NCI-H526 treated with DMSO at 0.1 percent for 48 hours (cell line): Measurements from ENCODE around the gene RNF34.

Experiments
- DNase-seq: peaks from one replicate; lab custom pipeline; 2025; lab: John Stamatoyannopoulos, UW

The RNF34 gene

DNA sequence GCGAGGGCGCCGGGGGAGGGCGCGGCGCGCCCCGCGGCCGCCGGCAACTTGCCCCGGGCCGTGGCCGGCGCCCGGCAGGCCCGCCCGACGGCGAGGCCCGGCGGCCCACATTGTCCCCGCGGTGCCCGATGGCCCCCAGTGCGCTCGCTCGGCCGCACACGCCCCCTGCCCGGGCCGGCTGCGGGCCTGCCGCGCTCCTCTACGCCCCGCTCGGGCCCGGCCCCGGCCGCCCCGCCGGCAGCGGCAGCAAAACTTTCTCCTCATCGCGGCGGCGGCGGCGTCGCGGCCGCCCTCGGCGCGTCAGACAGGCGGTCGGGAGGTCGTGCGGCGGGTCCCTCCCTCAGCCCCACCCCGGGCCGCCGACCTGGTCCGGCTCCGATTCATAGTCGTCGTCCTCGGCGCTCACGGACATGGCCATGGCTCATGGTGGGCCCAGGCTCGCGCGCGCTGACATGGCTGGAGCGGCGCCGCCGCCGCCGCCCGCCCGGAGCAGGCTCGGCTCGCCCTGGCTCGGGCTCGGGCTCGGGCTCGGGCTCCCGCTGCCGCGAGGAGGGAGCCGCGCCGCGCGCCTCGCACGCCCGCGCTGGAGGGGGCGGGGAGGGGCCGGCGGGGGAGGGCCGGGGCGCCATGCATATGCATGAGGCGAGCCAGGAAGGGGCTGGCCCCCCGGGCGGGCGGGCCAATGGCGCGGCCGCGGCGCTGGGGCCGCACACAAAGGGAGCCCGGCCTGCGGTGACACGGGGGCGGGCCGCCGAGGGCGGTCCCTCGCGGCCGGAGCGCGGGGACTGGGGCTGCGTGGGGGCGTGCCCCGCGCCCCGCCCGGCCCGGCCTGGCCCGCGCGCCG is 67.1 kb downstream of the RNF34 start:
- peak; percentile 79 for DNase-seq

DNA sequence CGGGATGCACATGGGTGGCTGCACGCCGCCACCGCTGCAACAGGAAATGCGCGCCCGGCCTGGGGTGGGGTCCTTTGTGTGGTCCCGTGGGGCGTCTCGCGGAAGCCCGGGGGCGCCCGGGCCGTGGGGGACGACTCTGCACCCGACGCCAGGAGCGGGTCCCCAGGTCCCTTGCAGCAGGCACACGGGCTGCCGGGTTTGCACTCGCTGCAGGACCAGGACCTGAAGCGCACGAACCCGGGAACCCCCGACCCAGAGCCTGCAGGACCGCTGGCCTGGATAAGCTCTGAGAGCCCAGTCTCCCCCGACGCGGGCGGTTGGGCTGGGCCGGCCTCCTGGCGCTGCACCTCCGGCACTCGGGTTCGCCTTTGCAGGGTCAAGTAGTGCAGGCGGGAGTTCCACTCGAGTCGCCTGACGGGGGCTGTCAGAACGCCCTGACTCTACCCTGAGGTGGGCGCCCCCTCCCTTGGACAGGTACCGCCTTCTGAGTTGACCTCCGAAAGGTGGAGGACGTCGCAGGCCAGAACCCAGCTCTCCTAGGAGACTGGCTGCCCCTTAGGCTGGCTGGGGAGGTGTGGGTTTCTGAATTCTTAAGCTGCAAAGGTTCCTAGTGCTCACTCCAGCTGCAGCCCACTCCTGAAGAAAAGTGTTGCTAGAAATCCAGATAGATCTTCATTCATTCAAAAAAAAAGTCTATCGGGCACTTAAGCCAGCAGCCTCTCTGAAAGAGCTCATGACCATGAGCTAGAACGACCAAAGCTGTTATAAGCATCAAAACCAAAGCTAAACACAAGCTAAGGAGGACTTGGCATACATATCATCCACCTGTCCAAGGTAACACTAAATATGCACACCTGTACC is 68.0 kb downstream of the RNF34 start:
- no peak for DNase-seq

GRCh38 chr12:121468499-121468801 is 68.5 kb downstream of the RNF34 start:
- DNase-seq, result no peak

- DNase-seq, result no peak
Observed at GRCh38 chr12:121470751-121471150, 70.8 kb downstream of the RNF34 start.

DNA sequence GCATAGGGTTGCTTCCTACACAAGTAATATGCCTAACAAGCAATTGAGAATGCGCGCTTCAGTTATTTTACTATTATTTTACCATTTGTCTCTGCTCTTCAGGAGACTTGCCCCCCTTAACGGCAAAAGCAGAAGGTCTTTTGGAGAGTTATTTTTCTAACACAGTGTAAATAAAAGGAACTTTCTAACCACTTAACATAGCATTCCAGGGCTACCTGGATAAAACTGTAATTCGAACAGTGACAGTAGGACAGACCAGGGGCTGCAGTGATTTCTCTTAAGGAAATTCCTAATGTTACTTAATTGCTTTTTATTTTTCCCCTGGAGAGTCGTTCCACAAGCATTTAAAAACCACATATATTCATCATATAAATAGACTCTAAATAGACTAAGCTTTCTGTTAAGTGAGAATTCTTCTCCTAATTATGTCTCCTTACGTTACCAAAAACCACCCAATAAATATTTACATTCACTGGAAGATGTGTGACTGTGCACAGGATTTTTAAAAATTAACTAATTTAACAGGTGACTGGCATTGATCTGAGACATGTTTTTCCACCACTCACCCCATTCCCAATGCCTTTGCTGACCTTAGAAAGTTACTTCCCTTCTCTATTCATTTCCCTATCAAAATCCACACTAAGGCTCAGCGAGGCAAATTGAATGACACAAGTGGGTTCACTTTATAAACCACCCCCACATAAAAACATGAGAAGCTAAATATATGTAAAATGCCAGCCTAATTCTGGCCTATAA is 72.4 kb downstream of the RNF34 start:
- DNase-seq, result no peak
